ENCODE results near the gene C4orf50. TPM values are rescaled to one million over a fixed set of nuclear protein-coding genes. Genes with fewer than 3 reads are reported as not detected.

Gene C4orf50
- total and polyA plus RNA-seq, 2 donors (not counting 1 experiment from before 2014, with no cell fraction given): 0.02 TPM; not detected in 1

- Histone ChIP-seq H3K79me2 (ENCODE audit: control insufficient read depth, insufficient read depth, low read length) (no peaks in the 10 kb centered on the region), H3K9ac (ENCODE audit: low read length) (no peak overlapping the region), H3K27ac (ENCODE audit: low read length in 2 of 2) (no peak overlapping the region), H3K27me3 (replicated peaks in 1 of 4; ENCODE audit: control extremely low read depth in 1 of 4, control insufficient read depth in 3 of 4, insufficient read depth in 4 of 4, low read length in 3 of 4) (peaks cover 0 to 6% (median 0%) of the 10 kb centered on the region in 4 experiments), H2AFZ (ENCODE audit: insufficient read depth, low read depth, low read length, poor library complexity, severe bottlenecking) (no peak overlapping the region), H3K4me3 (ENCODE audit: control extremely low read depth in 1 of 5, extremely low read depth in 1 of 5, insufficient read depth in 1 of 5, low read depth in 2 of 5, low read length in 4 of 5) (no peak overlapping the region), H3K9me3 (ENCODE audit: control extremely low read depth in 1 of 3, control insufficient read depth in 2 of 3, insufficient read depth in 1 of 3, low read length in 2 of 3) (peaks cover 0 to 10% (median 0%) of the 10 kb centered on the region in 3 donors), H4K20me1 (ENCODE audit: control insufficient read depth, insufficient read depth, low read length, poor library complexity, severe bottlenecking) (no peaks in the 10 kb centered on the region), H3K4me1 (ENCODE audit: control insufficient read depth in 2 of 2, insufficient read depth in 2 of 2, low read length in 2 of 2) (no peaks in the 10 kb centered on the region), H3K36me3 (replicated peaks in 1 of 2; ENCODE audit: control extremely low read depth in 1 of 2, control insufficient read depth in 1 of 2, extremely low read depth in 1 of 2, insufficient read depth in 2 of 2, low read length in 1 of 2) (no peaks in the 10 kb centered on the region), H3K4me2 (replicated peaks; ENCODE audit: low read depth, low read length, poor library complexity, severe bottlenecking) (no peak overlapping the region)
- POLR2A ChIA-PET: no interaction called here
- ATAC-seq (ENCODE audit: low read depth) (no peak), DNase-seq (no peak)
- H3K9me3 Mint-ChIP-seq (ENCODE audit: insufficient read depth): no peaks in the 10 kb centered on the region
- peaks cover 6% of the 10 kb centered on the region for H3K27me3 Mint-ChIP-seq
- intact Hi-C loops (cut with micrococcal nuclease): no loop called here
- no peak overlapping the region for H3K27ac Mint-ChIP-seq
- WGBS (ENCODE audit: insufficient coverage): 96% methylated on average over 15 of the region's 20 CpGs
- H3K4me1 Mint-ChIP-seq: no peaks in the 10 kb centered on the region
- H3K4me3 Mint-ChIP-seq: no peak overlapping the region
- TF ChIP-seq CTCF (IDR thresholded peaks at IDR 0.05): no peak
- no peak for TF ChIP-seq EZH2 (IDR thresholded peaks at IDR 0.05; ENCODE audit: borderline replicate concordance, insufficient read depth, low read depth, low read length, poor library complexity, severe bottlenecking)
- CTCF ChIA-PET: no interaction called here
Measured at GRCh38 chr4:6024313-6024960, 6.2 kb upstream of the C4orf50 start.

GRCh38 chr4:6023731-6024130, 5.5 kb upstream of the C4orf50 start:
- ChIA-PET POLR2A (no interaction called here), CTCF (no interaction called here)
- H3K27ac Mint-ChIP-seq: no peak overlapping the region
- WGBS (ENCODE audit: insufficient coverage): 80% methylated on average over 10 of the region's 10 CpGs
- no peak overlapping the region for H3K4me3 Mint-ChIP-seq
- no peaks in the 10 kb centered on the region for H3K36me3 ChIP-seq (replicated peaks in 1 of 2; ENCODE audit: control extremely low read depth in 1 of 2, control insufficient read depth in 1 of 2, extremely low read depth in 1 of 2, insufficient read depth in 2 of 2, low read length in 1 of 2)
- no peak overlapping the region for H3K4me3 ChIP-seq (ENCODE audit: control extremely low read depth in 1 of 5, extremely low read depth in 1 of 5, insufficient read depth in 1 of 5, low read depth in 2 of 5, low read length in 4 of 5)
- H3K27me3 ChIP-seq (replicated peaks in 1 of 4; ENCODE audit: control extremely low read depth in 1 of 4, control insufficient read depth in 3 of 4, insufficient read depth in 4 of 4, low read length in 3 of 4): peaks cover 0 to 6% (median 0%) of the 10 kb centered on the region in 4 experiments
- H3K9ac ChIP-seq (ENCODE audit: low read length): no peak overlapping the region
- H3K4me1 Mint-ChIP-seq: no peaks in the 10 kb centered on the region
- ATAC-seq (ENCODE audit: low read depth) (no peak), DNase-seq (no peak)
- intact Hi-C loops (cut with micrococcal nuclease): no loop called here
- H4K20me1 ChIP-seq (ENCODE audit: control insufficient read depth, insufficient read depth, low read length, poor library complexity, severe bottlenecking): no peaks in the 10 kb centered on the region
- no peak overlapping the region for H3K4me2 ChIP-seq (replicated peaks; ENCODE audit: low read depth, low read length, poor library complexity, severe bottlenecking)
- H3K4me1 ChIP-seq (ENCODE audit: control insufficient read depth in 2 of 2, insufficient read depth in 2 of 2, low read length in 2 of 2): no peaks in the 10 kb centered on the region
- TF ChIP-seq CTCF (IDR thresholded peaks at IDR 0.05) (no peak), EZH2 (IDR thresholded peaks at IDR 0.05; ENCODE audit: borderline replicate concordance, insufficient read depth, low read depth, low read length, poor library complexity, severe bottlenecking) (no peak)
- H2AFZ ChIP-seq (ENCODE audit: insufficient read depth, low read depth, low read length, poor library complexity, severe bottlenecking): no peak overlapping the region
- peaks cover 10% of the 10 kb centered on the region for H3K27me3 Mint-ChIP-seq
- no peaks in the 10 kb centered on the region for H3K79me2 ChIP-seq (ENCODE audit: control insufficient read depth, insufficient read depth, low read length)
- H3K9me3 ChIP-seq (ENCODE audit: control extremely low read depth in 1 of 3, control insufficient read depth in 2 of 3, insufficient read depth in 1 of 3, low read length in 2 of 3): peaks cover 0 to 10% (median 0%) of the 10 kb centered on the region in 3 donors
- no peaks in the 10 kb centered on the region for H3K9me3 Mint-ChIP-seq (ENCODE audit: insufficient read depth)
- no peak overlapping the region for H3K27ac ChIP-seq (ENCODE audit: low read length in 2 of 2)
